Uterus (tissue), 4 donors: ENCODE measurements around the gene PAQR4. TPM values are rescaled to one million over a fixed set of nuclear protein-coding genes. Genes with fewer than 3 reads are reported as not detected.

ENCODE experiments used
- DNase-seq, 2 donors: peaks; one replicate each; pipeline ENCODE4 v3.0.0-alpha.2; 2019 to 2020
- H3K27ac ChIP-seq, 2 donors: fragments of 200-600 bp; sonication (generic); 1 replicate in 1 of 2; 2 replicates in 1 of 2; pipeline ENCODE4 v1.5.1; 2016 to 2018
- H3K27me3 ChIP-seq, 2 donors: fragments of 200-600 bp; sonication (generic); one replicate each; pipeline ENCODE4 v1.5.1; 2018 to 2019; ENCODE audit warnings: control low read depth in 1 of 2
- H3K36me3 ChIP-seq, 2 donors: fragments of 200-600 bp; sonication (generic); one replicate each; pipeline ENCODE4 v1.5.1; 2019; ENCODE audit warnings: control low read depth in 1 of 2
- H3K4me1 ChIP-seq, 2 donors: fragments of 200-600 bp; sonication (generic); one replicate each; pipeline ENCODE4 v1.5.1; 2018 to 2019; ENCODE audit warnings: control low read depth in 1 of 2
- H3K4me3 ChIP-seq, 2 donors: fragments of 200-600 bp; sonication (generic); 1 replicate in 1 of 2; 2 replicates in 1 of 2; pipeline ENCODE4 v1.5.1; 2018 to 2019; ENCODE audit warnings: mild to moderate bottlenecking in 1 of 2
- H3K9me3 ChIP-seq, 2 donors: fragments of 200-600 bp; sonication (generic); one replicate each; pipeline ENCODE4 v1.5.1; 2019; ENCODE audit warnings: control low read depth in 1 of 2
- CTCF ChIP-seq, 4 experiments: fragments of 200-600 bp in 2 of 4; fragments of 450-650 bp in 2 of 4; sonication (generic) in 2 of 4; IDR thresholded peaks; one replicate each; pipeline ENCODE4 v1.5.1; 2016 to 2019; ENCODE audit warnings: antibody characterized with exemption in 4 of 4, mild to moderate bottlenecking in 2 of 4, moderate library complexity in 1 of 4
- POLR2A ChIP-seq, 2 donors: fragments of 450-650 bp; IDR thresholded peaks; one replicate each; pipeline ENCODE4 v1.6.1; 2016; ENCODE audit warnings: antibody characterized with exemption in 2 of 2, mild to moderate bottlenecking in 1 of 2, moderate library complexity in 1 of 2
- intact Hi-C: fragments of 100-400 bp; cut with DNase I; formaldehyde crosslinking; loops from one replicate; pipeline ENCODE4 v1.15.1; 2023; ENCODE audit warnings: low total_unique reads
- total RNA-seq, 4 donors: library from RNA; depleted of rRNA in 3 of 4; stranded (reverse); fragments of >200 nt in 3 of 4; gene quantifications; one replicate each; pipeline versions ENCODE4 v1.1.0 to v1.2.4, GENCODE V29; 2014 to 2023
- donor health status: DM: yes; HTN: yes; CAD: no.

The PAQR4 gene
- total RNA-seq, 4 donors from 2014 or later = 0.26 to 4.8 (median 2.5) TPM

GRCh38 chr16:2973093-2973492 lies 3.9 kb downstream of the PAQR4 start:
- H3K9me3 ChIP-seq = no peaks in the 10 kb centered on the region
- no peak overlapping the region for H3K4me3 ChIP-seq
- TF ChIP-seq CTCF (IDR thresholded peaks at IDR 0.05) = no peak
- no peak for TF ChIP-seq POLR2A (IDR thresholded peaks at IDR 0.05)
- intact Hi-C loops = no loop called here
- DNase-seq = no peak
- H3K27me3 ChIP-seq = peaks cover 0 to 9% of the 10 kb centered on the region in 2 donors
- peaks cover 0 to 23% of the 10 kb centered on the region in 2 donors for H3K4me1 ChIP-seq
- no peak overlapping the region for H3K27ac ChIP-seq
- no peaks in the 10 kb centered on the region for H3K36me3 ChIP-seq

GRCh38 chr16:2973605-2974318 lies 4.6 kb downstream of the PAQR4 start:
- DNase-seq = no peak
- intact Hi-C loops = no loop called here
- TF ChIP-seq CTCF (IDR thresholded peaks at IDR 0.05) = no peak
- TF ChIP-seq POLR2A (IDR thresholded peaks at IDR 0.05) = no peak
- Histone ChIP-seq H3K27ac (no peak overlapping the region), H3K4me3 (no peak overlapping the region), H3K36me3 (no peaks in the 10 kb centered on the region), H3K9me3 (no peaks in the 10 kb centered on the region), H3K27me3 (peaks cover 0 to 9% of the 10 kb centered on the region in 2 donors), H3K4me1 (peaks cover 0 to 17% of the 10 kb centered on the region in 2 donors)

- Histone ChIP-seq H3K4me3 (no peak overlapping the region), H3K36me3 (no peaks in the 10 kb centered on the region), H3K4me1 (peaks cover 0 to 12% of the 10 kb centered on the region in 2 donors), H3K27me3 (peaks cover 0 to 8% of the 10 kb centered on the region in 2 donors), H3K9me3 (no peaks in the 10 kb centered on the region), H3K27ac (no peak overlapping the region)
- TF ChIP-seq POLR2A (IDR thresholded peaks at IDR 0.05) (no peak), CTCF (IDR thresholded peaks at IDR 0.05) (no peak)
- intact Hi-C loops = no loop called here
- no peak for DNase-seq
These were observed 5.3 kb downstream of the PAQR4 start for GRCh38 chr16:2974319-2975056.

- H3K9me3 ChIP-seq = no peaks in the 10 kb centered on the region
- no peak for DNase-seq
- peaks cover 0 to 12% of the 10 kb centered on the region in 2 donors for H3K4me1 ChIP-seq
- no peak overlapping the region for H3K4me3 ChIP-seq
- H3K36me3 ChIP-seq = no peaks in the 10 kb centered on the region
- H3K27ac ChIP-seq = no peak overlapping the region
- intact Hi-C loops = no loop called here
- TF ChIP-seq POLR2A (IDR thresholded peaks at IDR 0.05) (no peak), CTCF (IDR thresholded peaks at IDR 0.05) (no peak)
- peaks cover 0 to under 1% of the 10 kb centered on the region in 2 donors for H3K27me3 ChIP-seq
These were observed 6.1 kb downstream of the PAQR4 start for GRCh38 chr16:2975161-2975795.

GRCh38 chr16:2976201-2976600 lies 7.1 kb downstream of the PAQR4 start:
- Histone ChIP-seq H3K9me3 (no peaks in the 10 kb centered on the region), H3K4me3 (no peak overlapping the region), H3K36me3 (no peaks in the 10 kb centered on the region), H3K27me3 (no peaks in the 10 kb centered on the region), H3K27ac (no peak overlapping the region), H3K4me1 (peaks cover 0 to 7% of the 10 kb centered on the region in 2 donors)
- no peak for DNase-seq
- TF ChIP-seq CTCF (IDR thresholded peaks at IDR 0.05) (no peak), POLR2A (IDR thresholded peaks at IDR 0.05) (no peak)
- intact Hi-C loops = no loop called here
